Prostate gland (tissue), 2 donors: ENCODE measurements around the gene SOX18.

ENCODE experiments used
- POLR2A ChIP-seq: fragments of 450-650 bp; IDR thresholded peaks from one replicate; pipeline ENCODE4 v1.6.1; 2016; ENCODE audit warnings: antibody characterized with exemption, mild to moderate bottlenecking
- TF ChIP-seq, protein P1 (sequence below), 4 experiments: fragments of 200-600 bp in 2 of 4; fragments of 450-650 bp in 2 of 4; sonication (generic) in 2 of 4; IDR thresholded peaks; 1 replicate in 3 of 4; 2 replicates in 1 of 4; pipeline ENCODE4 v1.5.1; 2016 to 2019; ENCODE audit warnings: antibody characterized with exemption in 4 of 4, mild to moderate bottlenecking in 2 of 4, moderate library complexity in 2 of 4

DNA sequence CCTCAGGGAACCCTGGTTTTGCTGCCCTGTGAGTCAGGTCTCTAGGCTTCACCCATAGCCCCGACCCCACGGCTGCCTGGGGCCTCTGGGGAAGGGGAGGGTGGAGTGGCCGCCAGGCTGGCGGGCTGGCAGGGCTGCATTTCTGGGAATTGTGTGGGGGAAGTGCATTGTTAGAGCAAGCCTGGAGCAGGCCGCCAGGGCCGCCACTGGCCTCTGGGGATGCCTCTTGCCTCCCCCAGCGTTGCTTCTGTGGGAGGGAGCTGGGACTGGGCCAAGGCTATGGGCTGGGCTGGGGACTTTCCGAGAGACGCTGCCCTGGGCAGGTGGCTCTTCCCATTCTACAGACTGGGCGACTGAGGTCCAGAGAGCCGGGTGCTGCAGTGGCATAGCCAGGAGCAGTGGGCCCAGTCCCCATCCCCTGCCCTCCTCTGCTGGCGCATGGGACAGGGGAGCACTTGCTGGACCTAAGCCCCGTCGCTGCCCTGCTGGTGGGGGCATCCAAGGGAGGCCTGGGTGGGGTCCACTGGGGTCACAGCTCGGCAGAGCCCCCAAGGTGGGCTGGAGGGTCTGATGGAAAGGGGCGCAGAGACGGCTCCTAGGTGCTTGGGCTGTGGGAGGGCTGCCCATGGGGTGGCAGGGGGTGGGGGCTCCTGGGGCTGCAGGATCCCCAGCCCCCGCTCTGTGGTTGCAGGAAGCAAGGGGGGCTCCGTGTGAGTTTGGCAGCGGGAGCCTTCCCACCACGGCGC is 6.6 kb upstream of the SOX18 start:
- TF ChIP-seq, protein P1, sequence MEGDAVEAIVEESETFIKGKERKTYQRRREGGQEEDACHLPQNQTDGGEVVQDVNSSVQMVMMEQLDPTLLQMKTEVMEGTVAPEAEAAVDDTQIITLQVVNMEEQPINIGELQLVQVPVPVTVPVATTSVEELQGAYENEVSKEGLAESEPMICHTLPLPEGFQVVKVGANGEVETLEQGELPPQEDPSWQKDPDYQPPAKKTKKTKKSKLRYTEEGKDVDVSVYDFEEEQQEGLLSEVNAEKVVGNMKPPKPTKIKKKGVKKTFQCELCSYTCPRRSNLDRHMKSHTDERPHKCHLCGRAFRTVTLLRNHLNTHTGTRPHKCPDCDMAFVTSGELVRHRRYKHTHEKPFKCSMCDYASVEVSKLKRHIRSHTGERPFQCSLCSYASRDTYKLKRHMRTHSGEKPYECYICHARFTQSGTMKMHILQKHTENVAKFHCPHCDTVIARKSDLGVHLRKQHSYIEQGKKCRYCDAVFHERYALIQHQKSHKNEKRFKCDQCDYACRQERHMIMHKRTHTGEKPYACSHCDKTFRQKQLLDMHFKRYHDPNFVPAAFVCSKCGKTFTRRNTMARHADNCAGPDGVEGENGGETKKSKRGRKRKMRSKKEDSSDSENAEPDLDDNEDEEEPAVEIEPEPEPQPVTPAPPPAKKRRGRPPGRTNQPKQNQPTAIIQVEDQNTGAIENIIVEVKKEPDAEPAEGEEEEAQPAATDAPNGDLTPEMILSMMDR (IDR thresholded peaks at IDR 0.05): no peak
- no peak for TF ChIP-seq POLR2A
